GM12878 (cell line): ENCODE measurements around the gene DNAH11.

ENCODE experiments used
- CTCF ChIP-seq, 3 experiments: IDR thresholded peaks in 2 of 3; conservative IDR thresholded peaks in 1 of 3; 2 replicates each; pipeline ENCODE4 v1.5.1; 2011; ENCODE audit warnings: low read depth in 3 of 3, low read length in 3 of 3, mild to moderate bottlenecking in 3 of 3, control low read depth in 2 of 3, moderate library complexity in 2 of 3, inconsistent platforms in 1 of 3, mixed read lengths in 1 of 3; ENCODE audit not compliant: control insufficient read depth in 2 of 3, insufficient read depth in 1 of 3; ENCODE audit errors: extremely low read depth in 1 of 3
- EGR1 ChIP-seq, 2 experiments: IDR thresholded peaks; 1 replicate in 1 of 2; 2 replicates in 1 of 2; pipeline ENCODE4 v1.6.1; 2011 to 2012; ENCODE audit warnings: low read depth in 2 of 2, low read length in 2 of 2, borderline replicate concordance in 1 of 2, mild to moderate bottlenecking in 1 of 2, moderate library complexity in 1 of 2
- POLR2AphosphoS5 ChIP-seq: IDR thresholded peaks from 2 replicates; pipeline ENCODE4 v1.6.1; 2011; ENCODE audit warnings: mild to moderate bottlenecking, low read length, inconsistent platforms
- RAD51 ChIP-seq: fragments of 450-650 bp; IDR thresholded peaks from 2 replicates; pipeline ENCODE4 v1.6.1; 2016; ENCODE audit warnings: moderate library complexity, mild to moderate bottlenecking, inconsistent platforms
- TF ChIP-seq, protein P1 (sequence below): IDR thresholded peaks from 2 replicates; pipeline ENCODE4 v1.6.1; 2012; ENCODE audit warnings: low read depth, low read length, improper control_type of control experiment

DNA sequence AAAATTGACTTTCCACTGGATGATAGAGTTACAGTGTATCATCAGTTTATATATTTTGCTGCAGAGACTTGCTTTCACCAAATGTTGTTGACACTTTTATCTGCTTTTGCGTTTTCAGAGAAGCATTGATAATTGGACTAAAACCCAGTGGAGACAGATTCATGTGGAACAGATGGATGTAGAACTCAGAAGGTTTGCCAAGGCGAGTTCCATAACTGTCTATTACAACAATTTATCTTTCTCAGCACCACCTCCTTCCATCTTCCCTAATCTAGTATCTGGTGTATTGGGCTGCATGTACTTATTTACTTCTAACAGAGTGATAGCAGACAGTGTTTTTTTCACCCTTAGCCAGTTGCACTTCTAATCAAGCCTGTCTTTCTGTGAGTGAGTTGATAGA is 73.3 kb downstream of the DNAH11 start:
- TF ChIP-seq RAD51 = no peak
- TF ChIP-seq CTCF (IDR thresholded peaks at IDR 0.05 in 2 of 3, conservative IDR thresholded peaks at IDR 0.05 in 1 of 3; ENCODE audit: control insufficient read depth in 2 of 3, extremely low read depth in 1 of 3, insufficient read depth in 1 of 3, low read depth in 3 of 3, low read length in 3 of 3) = no peak
- TF ChIP-seq, protein P1, sequence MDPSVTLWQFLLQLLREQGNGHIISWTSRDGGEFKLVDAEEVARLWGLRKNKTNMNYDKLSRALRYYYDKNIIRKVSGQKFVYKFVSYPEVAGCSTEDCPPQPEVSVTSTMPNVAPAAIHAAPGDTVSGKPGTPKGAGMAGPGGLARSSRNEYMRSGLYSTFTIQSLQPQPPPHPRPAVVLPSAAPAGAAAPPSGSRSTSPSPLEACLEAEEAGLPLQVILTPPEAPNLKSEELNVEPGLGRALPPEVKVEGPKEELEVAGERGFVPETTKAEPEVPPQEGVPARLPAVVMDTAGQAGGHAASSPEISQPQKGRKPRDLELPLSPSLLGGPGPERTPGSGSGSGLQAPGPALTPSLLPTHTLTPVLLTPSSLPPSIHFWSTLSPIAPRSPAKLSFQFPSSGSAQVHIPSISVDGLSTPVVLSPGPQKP = no peak
- TF ChIP-seq EGR1 (IDR thresholded peaks at IDR 0.05; ENCODE audit: borderline replicate concordance in 1 of 2, low read depth in 2 of 2, low read length in 2 of 2) = no peak
- no peak for TF ChIP-seq POLR2AphosphoS5
